DOHH2 (cell line): ENCODE measurements around the gene SLC35B4.

ENCODE experiments used
- H3F3A ChIP-seq: fragments of 200-600 bp; sonication (generic), shearing (Covaris generic); 2 replicates; pipeline ENCODE4 v1.6.0; 2016; ENCODE audit warnings: antibody characterized with exemption, mild to moderate bottlenecking; ENCODE audit not compliant: control insufficient read depth, insufficient read depth
- H3K27ac ChIP-seq: fragments of 200-600 bp; sonication (generic); 2 replicates; pipeline ENCODE4 v1.5.1; 2014; ENCODE audit warnings: low read depth, mild to moderate bottlenecking, low read length, moderate library complexity
- H3K27me3 ChIP-seq: fragments of 200-600 bp; sonication (generic); 2 replicates; pipeline ENCODE4 v1.6.1; 2014; ENCODE audit warnings: mild to moderate bottlenecking, low read length, mixed read lengths; ENCODE audit not compliant: control insufficient read depth
- H3K36me3 ChIP-seq: fragments of 200-600 bp; sonication (generic); 2 replicates; pipeline ENCODE4 v1.6.1; 2014; ENCODE audit warnings: mild to moderate bottlenecking, low read length, moderate library complexity, mixed read lengths; ENCODE audit not compliant: control insufficient read depth
- H3K4me1 ChIP-seq: fragments of 200-600 bp; sonication (generic); 2 replicates; pipeline ENCODE4 v1.6.1; 2014; ENCODE audit warnings: mild to moderate bottlenecking, low read length, mixed read lengths; ENCODE audit not compliant: control insufficient read depth
- H3K4me2 ChIP-seq: fragments of 200-600 bp; sonication (generic); 2 replicates; pipeline ENCODE4 v1.6.0; 2014; ENCODE audit warnings: mild to moderate bottlenecking, low read length, moderate library complexity
- H3K4me3 ChIP-seq: fragments of 200-600 bp; sonication (generic); 2 replicates; pipeline ENCODE4 v1.5.1; 2014; ENCODE audit warnings: mild to moderate bottlenecking, low read length, mixed read lengths
- H3K79me2 ChIP-seq: fragments of 200-600 bp; sonication (generic); 2 replicates; pipeline ENCODE4 v1.6.1; 2014; ENCODE audit warnings: mild to moderate bottlenecking, low read length, mixed read lengths; ENCODE audit not compliant: control insufficient read depth
- H3K9me2 ChIP-seq: fragments of 200-600 bp; sonication (generic); replicated peaks from 2 replicates; pipeline ENCODE4 v1.6.1; 2014; ENCODE audit warnings: mild to moderate bottlenecking, low read length, mixed read lengths; ENCODE audit not compliant: control insufficient read depth
- H3K9me3 ChIP-seq: fragments of 200-600 bp; sonication (generic); 2 replicates; pipeline ENCODE4 v1.6.1; 2014; ENCODE audit warnings: antibody characterized with exemption, low read length, mixed read lengths; ENCODE audit not compliant: control insufficient read depth, insufficient read depth
- H4K20me1 ChIP-seq: fragments of 200-600 bp; sonication (generic); 2 replicates; pipeline ENCODE4 v1.6.0; 2014; ENCODE audit warnings: low read depth, mild to moderate bottlenecking, antibody characterized with exemption, low read length, moderate library complexity; ENCODE audit not compliant: control insufficient read depth, insufficient read depth
- EZH2phosphoT487 ChIP-seq: fragments of 200-600 bp; sonication (generic); IDR thresholded peaks from 2 replicates; pipeline ENCODE4 v1.6.1; 2017; ENCODE audit warnings: borderline replicate concordance, mild to moderate bottlenecking, antibody characterized with exemption, low read length, moderate library complexity, mixed read lengths
- TF ChIP-seq, protein P1 (sequence below): fragments of 200-600 bp; sonication (generic); IDR thresholded peaks from one replicate; pipeline ENCODE4 v1.5.1; 2014; ENCODE audit warnings: antibody characterized with exemption, mild to moderate bottlenecking, low read depth, low read length; ENCODE audit not compliant: poor library complexity, severe bottlenecking

The SLC35B4 gene

DNA sequence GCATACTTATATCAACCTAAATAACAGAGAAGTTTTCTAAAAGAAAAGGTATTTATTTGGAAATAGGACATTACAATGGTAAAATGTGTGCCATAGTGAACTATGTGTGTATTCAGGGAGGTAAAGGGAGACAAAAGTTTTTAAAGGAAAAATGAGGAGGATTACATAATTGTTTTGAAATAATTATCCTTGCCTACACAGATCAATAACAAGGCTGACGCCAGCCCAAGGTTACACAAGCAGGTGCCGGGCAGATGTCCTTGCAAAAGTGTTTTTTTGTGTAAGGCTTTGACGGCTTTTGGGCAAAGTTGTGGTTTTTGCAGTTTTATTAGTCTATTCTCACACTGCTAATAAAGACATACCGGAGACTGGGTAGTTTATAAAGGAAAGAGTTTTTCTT lies 22.7 kb upstream of the SLC35B4 start:
- TF ChIP-seq, protein P1, sequence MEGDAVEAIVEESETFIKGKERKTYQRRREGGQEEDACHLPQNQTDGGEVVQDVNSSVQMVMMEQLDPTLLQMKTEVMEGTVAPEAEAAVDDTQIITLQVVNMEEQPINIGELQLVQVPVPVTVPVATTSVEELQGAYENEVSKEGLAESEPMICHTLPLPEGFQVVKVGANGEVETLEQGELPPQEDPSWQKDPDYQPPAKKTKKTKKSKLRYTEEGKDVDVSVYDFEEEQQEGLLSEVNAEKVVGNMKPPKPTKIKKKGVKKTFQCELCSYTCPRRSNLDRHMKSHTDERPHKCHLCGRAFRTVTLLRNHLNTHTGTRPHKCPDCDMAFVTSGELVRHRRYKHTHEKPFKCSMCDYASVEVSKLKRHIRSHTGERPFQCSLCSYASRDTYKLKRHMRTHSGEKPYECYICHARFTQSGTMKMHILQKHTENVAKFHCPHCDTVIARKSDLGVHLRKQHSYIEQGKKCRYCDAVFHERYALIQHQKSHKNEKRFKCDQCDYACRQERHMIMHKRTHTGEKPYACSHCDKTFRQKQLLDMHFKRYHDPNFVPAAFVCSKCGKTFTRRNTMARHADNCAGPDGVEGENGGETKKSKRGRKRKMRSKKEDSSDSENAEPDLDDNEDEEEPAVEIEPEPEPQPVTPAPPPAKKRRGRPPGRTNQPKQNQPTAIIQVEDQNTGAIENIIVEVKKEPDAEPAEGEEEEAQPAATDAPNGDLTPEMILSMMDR, result no peak
- no peak for TF ChIP-seq EZH2phosphoT487
- no peak overlapping the region for H3K27ac ChIP-seq

DNA sequence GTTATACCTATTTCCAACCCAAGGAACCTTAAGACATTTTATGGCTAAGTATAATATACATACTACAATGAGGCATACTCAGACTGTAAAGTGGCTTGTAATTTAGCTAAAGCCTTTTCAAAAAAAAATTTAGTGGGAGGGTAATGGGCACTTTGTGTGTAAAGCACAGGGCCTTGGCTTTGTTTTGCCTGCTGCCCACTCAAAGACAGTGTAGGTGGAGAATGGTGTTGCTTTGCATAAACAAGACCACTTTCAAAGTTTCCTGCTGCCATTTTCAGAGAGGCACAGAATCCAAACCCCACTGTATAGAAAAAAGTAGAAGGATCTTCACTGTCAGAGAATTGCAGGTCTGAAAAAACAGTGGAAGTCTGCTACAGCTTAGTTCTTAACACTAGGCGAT lies 21.2 kb upstream of the SLC35B4 start:
- Histone ChIP-seq H3K4me2 (no peak overlapping the region), H3K36me3 (no peaks in the 10 kb centered on the region), H3K4me1 (no peaks in the 10 kb centered on the region), H4K20me1 (no peaks in the 10 kb centered on the region), H3K27ac (no peak overlapping the region), H3K27me3 (peaks cover 4% of the 10 kb centered on the region; the same call in 1 of the 2 replicates), H3K79me2 (no peaks in the 10 kb centered on the region), H3K4me3 (no peak overlapping the region), H3F3A (no peaks in the 10 kb centered on the region), H3K9me2 (no peaks in the 10 kb centered on the region), H3K9me3 (peaks cover 8% of the 10 kb centered on the region)
- TF ChIP-seq, protein P1, result no peak
- TF ChIP-seq EZH2phosphoT487, result no peak

More for the DNA sequence above, 22.7 kb upstream of the SLC35B4 start:
- no peak overlapping the region for H3K4me2 ChIP-seq
- H3K27me3 ChIP-seq, result 0 out of 2 replicates have a peak, but pooled peaks cover 4% of the 10 kb centered on the region
- no peaks in the 10 kb centered on the region for H4K20me1 ChIP-seq
- H3K4me3 ChIP-seq, result no peak overlapping the region
- H3K9me3 ChIP-seq, result peaks cover 8% of the 10 kb centered on the region
- H3K36me3 ChIP-seq, result no peaks in the 10 kb centered on the region
- H3F3A ChIP-seq, result no peaks in the 10 kb centered on the region
- H3K4me1 ChIP-seq, result no peaks in the 10 kb centered on the region
- H3K9me2 ChIP-seq, result no peaks in the 10 kb centered on the region
- no peaks in the 10 kb centered on the region for H3K79me2 ChIP-seq

DNA sequence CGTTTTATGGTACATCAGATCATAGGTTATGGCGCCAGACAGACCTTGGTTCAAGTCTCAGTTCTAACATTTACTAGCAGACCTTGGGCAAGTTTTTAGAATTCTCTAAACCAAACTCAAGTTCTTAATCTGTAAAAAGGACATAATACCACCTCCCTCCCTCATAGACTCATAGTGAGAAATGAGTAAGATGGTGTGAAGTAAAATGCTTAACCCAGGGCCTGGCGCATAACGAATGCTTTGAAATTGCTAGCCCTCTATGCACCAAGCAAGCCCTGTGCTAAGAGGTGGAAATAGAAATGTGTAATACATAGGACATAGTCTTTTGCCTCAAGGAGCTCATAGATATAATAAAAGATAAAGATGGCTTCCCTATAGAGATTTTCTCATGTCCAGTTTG lies 17.7 kb upstream of the SLC35B4 start:
- Histone ChIP-seq H3K27me3 (peaks cover 6% of the 10 kb centered on the region; the same call in 1 of the 2 replicates), H3K79me2 (no peaks in the 10 kb centered on the region), H3K4me2 (no peak overlapping the region), H3K4me3 (no peak overlapping the region), H3K9me2 (no peaks in the 10 kb centered on the region), H3K36me3 (no peaks in the 10 kb centered on the region), H3K27ac (no peak overlapping the region), H3K9me3 (no peaks in the 10 kb centered on the region), H3F3A (no peaks in the 10 kb centered on the region), H3K4me1 (no peaks in the 10 kb centered on the region), H4K20me1 (no peaks in the 10 kb centered on the region)
- no peak for TF ChIP-seq EZH2phosphoT487
- TF ChIP-seq, protein P1, result no peak

DNA sequence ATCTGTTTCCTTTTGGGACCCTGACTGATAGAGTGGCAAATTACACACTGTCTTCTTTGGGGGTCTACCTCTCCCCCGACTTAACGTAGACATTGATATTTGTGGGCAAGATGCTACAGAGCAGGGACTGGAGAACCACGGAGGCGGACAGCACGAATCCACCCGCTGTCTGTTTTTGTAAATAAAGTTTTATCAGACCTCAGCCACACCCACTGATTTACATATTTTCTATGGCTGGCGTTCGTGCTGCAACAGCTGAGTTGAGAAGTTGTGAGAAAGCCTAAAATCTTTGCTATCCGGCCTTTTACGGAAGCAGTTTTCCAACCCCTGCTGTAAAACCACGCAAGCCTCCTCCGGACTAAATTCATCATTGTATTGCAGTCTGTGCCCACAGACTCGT lies 17.2 kb upstream of the SLC35B4 start:
- TF ChIP-seq EZH2phosphoT487, result no peak
- TF ChIP-seq, protein P1, result no peak
- H4K20me1 ChIP-seq, result no peaks in the 10 kb centered on the region
- H3K36me3 ChIP-seq, result no peaks in the 10 kb centered on the region
- peaks cover 6% of the 10 kb centered on the region; the same call in 1 of the 2 replicates for H3K27me3 ChIP-seq
- H3K4me1 ChIP-seq, result no peaks in the 10 kb centered on the region
- no peaks in the 10 kb centered on the region for H3K79me2 ChIP-seq
- H3K9me3 ChIP-seq, result no peaks in the 10 kb centered on the region
- no peak overlapping the region for H3K4me3 ChIP-seq
- no peak overlapping the region for H3K27ac ChIP-seq
- no peaks in the 10 kb centered on the region for H3K9me2 ChIP-seq
- no peaks in the 10 kb centered on the region for H3F3A ChIP-seq
- H3K4me2 ChIP-seq, result no peak overlapping the region
